ENCODE measurements around the gene MYO1E.
A peak's percentile ranks its signal among the peaks of the same experiment; 100 is the strongest.
"Not testable (repeated sequence)": the region's sequence is repeated elsewhere in the genome, so short reads cannot be mapped to it uniquely, and the experiment has no call there.

Gene MYO1E

GRCh38 chr15:59372352-59373211 lies at the start of gene MYO1E:
Gene MYO1E (minus strand): TSS chr15:59372871. CDS start chr15:59372500, 371 bp downstream.
- peak; percentile 88 for DNase-seq (ENCODE audit: low read depth, low spot score)

GRCh38 chr15:59420986-59421618 lies 48.4 kb upstream of the MYO1E start:
- no peak for DNase-seq (ENCODE audit: low read depth, low spot score)

GRCh38 chr15:59420108-59420507 lies 47.4 kb upstream of the MYO1E start:
- no peak for DNase-seq (ENCODE audit: low read depth, low spot score)

GRCh38 chr15:59419170-59419569 lies 46.5 kb upstream of the MYO1E start:
- DNase-seq (ENCODE audit: low read depth, low spot score), result no peak

GRCh38 chr15:59416816-59417215 lies 44.1 kb upstream of the MYO1E start:
- no peak for DNase-seq (ENCODE audit: low read depth, low spot score)

- no peak for DNase-seq (ENCODE audit: low read depth, low spot score)
These were observed 40.9 kb upstream of the MYO1E start for GRCh38 chr15:59413577-59413976.

GRCh38 chr15:59410391-59410896 lies 37.8 kb upstream of the MYO1E start:
- no peak for DNase-seq (ENCODE audit: low read depth, low spot score)

- DNase-seq (ENCODE audit: low read depth, low spot score), result no peak
These were observed 35.3 kb upstream of the MYO1E start for GRCh38 chr15:59407946-59408345.

- no peak for DNase-seq (ENCODE audit: low read depth, low spot score)
These were observed 33.8 kb upstream of the MYO1E start for GRCh38 chr15:59406446-59406845.

GRCh38 chr15:59405079-59405478 lies 32.4 kb upstream of the MYO1E start:
- no peak for DNase-seq (ENCODE audit: low read depth, low spot score)

GRCh38 chr15:59401824-59402569 lies 29.3 kb upstream of the MYO1E start:
- DNase-seq (ENCODE audit: low read depth, low spot score), result no peak

GRCh38 chr15:59401051-59401823 lies 28.6 kb upstream of the MYO1E start:
- not testable (repeated sequence) for DNase-seq (ENCODE audit: low read depth, low spot score)

GRCh38 chr15:59400103-59400813 lies 27.6 kb upstream of the MYO1E start:
- DNase-seq (ENCODE audit: low read depth, low spot score), result no peak

- no peak for DNase-seq (ENCODE audit: low read depth, low spot score)
These were observed 26.9 kb upstream of the MYO1E start for GRCh38 chr15:59399465-59400102.

- DNase-seq (ENCODE audit: low read depth, low spot score), result no peak
These were observed 25.5 kb upstream of the MYO1E start for GRCh38 chr15:59398220-59398619.

GRCh38 chr15:59396679-59397078 lies 24.0 kb upstream of the MYO1E start:
- DNase-seq (ENCODE audit: low read depth, low spot score), result no peak

- no peak for DNase-seq (ENCODE audit: low read depth, low spot score)
These were observed 23.5 kb upstream of the MYO1E start for GRCh38 chr15:59396211-59396610.

- no peak for DNase-seq (ENCODE audit: low read depth, low spot score)
These were observed 21.5 kb upstream of the MYO1E start for GRCh38 chr15:59394166-59394661.

GRCh38 chr15:59392299-59392698 lies 19.6 kb upstream of the MYO1E start:
- DNase-seq (ENCODE audit: low read depth, low spot score), result no peak

GRCh38 chr15:59388670-59389069 lies 16.0 kb upstream of the MYO1E start:
- no peak for DNase-seq (ENCODE audit: low read depth, low spot score)

Measured in smooth muscle cell of the brain vasculature (primary cell).